ENCODE measurements around the gene CPXM2. TPM values are rescaled to one million over a fixed set of nuclear protein-coding genes. Genes with fewer than 3 reads are reported as not detected.

CPXM2 gene
- polyA plus RNA-seq, 1 of the 3 experiments (the other 2 are of a cell fraction) = not detected

GRCh38 chr10:123703195-123703790, 188.3 kb downstream of the CPXM2 start:
- 36% methylated on average over 4 of the region's 6 CpGs for WGBS (ENCODE audit: low lambda C conversion rate)
- H3K79me2 ChIP-seq (ENCODE audit: insufficient read depth) = no peaks in the 10 kb centered on the region
- no peak overlapping the region for H3K4me2 ChIP-seq
- H4K20me1 ChIP-seq (ENCODE audit: insufficient read depth) = no peaks in the 10 kb centered on the region
- no peak for TF ChIP-seq GATA2 (CRISPR knock-in tag; IDR thresholded peaks at IDR 0.05)
- TF ChIP-seq, protein P1, sequence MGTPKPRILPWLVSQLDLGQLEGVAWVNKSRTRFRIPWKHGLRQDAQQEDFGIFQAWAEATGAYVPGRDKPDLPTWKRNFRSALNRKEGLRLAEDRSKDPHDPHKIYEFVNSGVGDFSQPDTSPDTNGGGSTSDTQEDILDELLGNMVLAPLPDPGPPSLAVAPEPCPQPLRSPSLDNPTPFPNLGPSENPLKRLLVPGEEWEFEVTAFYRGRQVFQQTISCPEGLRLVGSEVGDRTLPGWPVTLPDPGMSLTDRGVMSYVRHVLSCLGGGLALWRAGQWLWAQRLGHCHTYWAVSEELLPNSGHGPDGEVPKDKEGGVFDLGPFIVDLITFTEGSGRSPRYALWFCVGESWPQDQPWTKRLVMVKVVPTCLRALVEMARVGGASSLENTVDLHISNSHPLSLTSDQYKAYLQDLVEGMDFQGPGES (IDR thresholded peaks at IDR 0.05; ENCODE audit: low read depth, low read length) = no peak
- TF ChIP-seq RCOR1 (IDR thresholded peaks at IDR 0.05; ENCODE audit: low read length) = no peak
- no peak for TF ChIP-seq POLR2AphosphoS5 (IDR thresholded peaks at IDR 0.05; ENCODE audit: low read depth, low read length)
- TF ChIP-seq FOXM1 (IDR thresholded peaks at IDR 0.05; ENCODE audit: low read depth) = no peak
- no peak for TF ChIP-seq ELF1 (IDR thresholded peaks at IDR 0.05)
- TF ChIP-seq RAD21 (IDR thresholded peaks at IDR 0.05; ENCODE audit: low read length) = no peak
- no peak for TF ChIP-seq NRF1 (IDR thresholded peaks at IDR 0.05; ENCODE audit: low read depth, low read length)
- TF ChIP-seq RFX5 (IDR thresholded peaks at IDR 0.05; ENCODE audit: low read length) = no peak
- no peak for TF ChIP-seq PBX3 (IDR thresholded peaks at IDR 0.05)
- TF ChIP-seq SIN3A (IDR thresholded peaks at IDR 0.05; ENCODE audit: borderline replicate concordance, low read depth, low read length) = no peak
- TF ChIP-seq CTCF (IDR thresholded peaks at IDR 0.05) = no peak
- TF ChIP-seq FOSL2 (IDR thresholded peaks at IDR 0.05; ENCODE audit: borderline replicate concordance, low read depth) = no peak
- no peak for TF ChIP-seq MEF2A (IDR thresholded peaks at IDR 0.05; ENCODE audit: borderline replicate concordance, low read depth)
- TF ChIP-seq, protein P2, sequence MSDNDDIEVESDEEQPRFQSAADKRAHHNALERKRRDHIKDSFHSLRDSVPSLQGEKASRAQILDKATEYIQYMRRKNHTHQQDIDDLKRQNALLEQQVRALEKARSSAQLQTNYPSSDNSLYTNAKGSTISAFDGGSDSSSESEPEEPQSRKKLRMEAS (IDR thresholded peaks at IDR 0.05; ENCODE audit: low read depth) = no peak
- TF ChIP-seq MXI1 (IDR thresholded peaks at IDR 0.05; ENCODE audit: low read depth, low read length) = no peak
- no peak for TF ChIP-seq USF2 (IDR thresholded peaks at IDR 0.05; ENCODE audit: borderline replicate concordance, low read depth, low read length)
- H3K36me3 ChIP-seq (replicated peaks in 1 of 2; ENCODE audit: control insufficient read depth in 1 of 2, insufficient read depth in 2 of 2, low read length in 1 of 2) = no peaks in the 10 kb centered on the region
- no peak overlapping the region for H3K9ac ChIP-seq
- H2AFZ ChIP-seq (ENCODE audit: low read depth) = no peak overlapping the region
- no peaks in the 10 kb centered on the region for H3K27me3 ChIP-seq (ENCODE audit: insufficient read depth)
- H3K27ac ChIP-seq (ENCODE audit: low read depth in 2 of 2, low read length in 1 of 2) = no peak overlapping the region
- ChIA-PET CTCF (interaction anchor here (0.9 to 1.5 kb wide), 3 partner anchors 11 to 121 kb away, joined by 3 to 5 read pairs (median 3); no protein-coding TSS in a partner anchor), POLR2A (no interaction called here)
- no peaks in the 10 kb centered on the region for H3F3A ChIP-seq (replicated peaks; ENCODE audit: insufficient read depth)
- no peak overlapping the region for H3K4me3 ChIP-seq (ENCODE audit: low read depth in 2 of 2, low read length in 1 of 2)
- no peak for DNase-seq
- no peaks in the 10 kb centered on the region for H3K4me1 ChIP-seq (ENCODE audit: control insufficient read depth in 1 of 2, insufficient read depth in 2 of 2, low read depth in 1 of 2, low read length in 1 of 2)
- no peaks in the 10 kb centered on the region for H3K9me3 ChIP-seq
- no peaks in the 10 kb centered on the region for H3K9me2 ChIP-seq

Other genes starting within 250 kb of the CPXM2 start
- not detected in 2 replicates for gene GPR26, start 225.5 kb downstream of the CPXM2 start, polyA plus RNA-seq (2012; rRNA removed)
- 0.02 TPM in 2 replicates for gene CHST15, start 201.8 kb upstream of the CPXM2 start, polyA plus RNA-seq (2012; rRNA removed)

All from SK-N-SH (cell line).